SK-N-DZ (cell line): ENCODE measurements around the gene ILKAP.

ENCODE experiments used
- DNase-seq: peaks from one replicate; pipeline ENCODE4 v3.0.0-alpha.2; 2015; ENCODE audit warnings: low spot score

The ILKAP gene

GRCh38 chr2:238138331-238139195 is 64.9 kb downstream of the ILKAP start, which contains the start of gene KLHL30:
TSS of gene KLHL30 (plus strand) at chr2:238138668. CDS start at chr2:238140755, 2,087 bp downstream.
- DNase-seq: peak; percentile 68

GRCh38 chr2:238137885-238138284 is 65.6 kb downstream of the ILKAP start:
- DNase-seq: no peak

DNA sequence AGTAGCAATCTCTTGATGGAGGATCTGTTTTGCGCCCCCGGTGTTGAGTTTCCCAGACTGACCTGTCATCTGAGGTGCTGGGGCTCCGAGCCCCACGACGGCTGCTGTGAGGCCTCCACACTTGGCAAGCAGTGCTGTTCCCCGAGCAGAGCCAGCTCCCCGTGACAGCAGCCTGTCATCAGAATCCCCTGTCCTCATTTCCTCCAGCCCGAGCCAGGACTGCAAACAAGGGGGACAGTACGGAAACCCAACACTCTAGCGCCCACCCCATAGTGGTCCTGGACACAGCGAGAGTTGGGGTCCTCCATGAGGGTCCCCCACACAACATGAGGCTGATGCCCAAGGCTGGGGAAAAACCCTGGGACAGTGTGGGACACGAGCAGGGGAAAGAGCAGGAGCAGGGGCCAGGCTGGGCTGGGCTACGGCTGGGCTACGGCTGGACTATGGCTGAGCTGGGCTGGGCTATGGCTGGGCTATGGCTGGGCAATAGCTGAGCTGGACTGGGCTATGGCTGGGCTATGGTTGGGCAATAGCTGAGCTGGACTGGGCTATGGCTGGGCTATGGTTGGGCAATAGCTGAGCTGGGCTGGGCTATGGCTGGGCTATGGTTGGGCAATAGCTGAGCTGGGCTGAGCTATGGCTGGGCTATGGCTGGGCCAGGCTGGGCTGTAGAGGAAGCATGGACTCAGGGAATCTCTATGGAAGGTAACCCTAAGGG is 66.5 kb downstream of the ILKAP start:
- no peak for DNase-seq

- no peak for DNase-seq
These were observed 67.8 kb downstream of the ILKAP start for GRCh38 chr2:238135601-238136150.

- no peak for DNase-seq
These were observed 69.1 kb downstream of the ILKAP start for GRCh38 chr2:238134393-238134785.

- DNase-seq: peak; percentile 51
These were observed 69.7 kb downstream of the ILKAP start for GRCh38 chr2:238133499-238134392.

DNA sequence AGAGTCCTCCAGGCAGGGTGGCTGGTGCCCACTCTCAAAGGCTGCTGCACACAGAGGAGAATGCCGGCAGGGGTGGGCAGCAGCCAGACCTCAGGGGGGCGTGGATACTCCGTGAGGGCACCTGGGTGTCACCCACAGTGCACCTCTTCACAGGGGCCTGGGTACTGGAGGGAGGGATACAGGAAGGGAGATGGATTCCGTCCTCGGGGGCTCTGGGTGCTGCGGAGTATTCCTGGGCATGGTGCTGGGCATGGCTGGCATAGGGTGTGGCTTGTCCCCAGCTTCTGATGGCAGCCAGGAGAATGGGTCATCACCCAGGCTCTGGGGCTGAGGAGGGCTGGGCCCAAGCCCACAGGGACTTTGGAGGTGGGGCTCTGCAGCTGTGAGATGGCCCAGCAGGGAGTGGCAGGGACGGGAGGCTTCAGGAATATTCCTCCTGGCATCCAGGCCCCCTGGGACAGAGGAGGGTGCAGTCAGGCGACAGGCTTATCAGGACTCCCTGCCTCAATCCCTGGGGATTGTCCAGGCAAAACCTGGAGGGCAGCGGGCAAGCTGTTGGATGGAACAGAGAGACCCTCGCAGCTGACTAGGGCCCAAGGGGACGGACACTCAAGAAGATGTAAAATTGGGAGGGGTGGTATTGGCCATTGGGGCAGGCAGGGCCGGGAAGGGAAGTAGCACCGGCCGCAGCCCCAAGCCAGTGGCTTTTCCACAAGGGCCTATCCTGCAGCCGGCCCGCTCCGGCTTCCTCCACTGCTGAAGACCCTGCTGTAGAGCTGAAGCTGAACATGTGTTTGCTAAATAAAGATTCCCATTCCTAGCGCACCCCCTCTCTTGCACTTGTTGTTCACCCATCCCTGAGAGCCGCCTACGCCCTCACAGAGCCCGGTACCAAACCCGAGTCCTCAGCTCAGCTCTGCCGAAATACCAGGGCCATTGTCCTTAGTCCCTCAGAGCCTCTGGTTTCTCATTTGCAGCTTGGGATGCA is 70.7 kb downstream of the ILKAP start:
- DNase-seq: no peak

- no peak for DNase-seq
These were observed 71.6 kb downstream of the ILKAP start for GRCh38 chr2:238131761-238132462.

GRCh38 chr2:238130696-238131628 is 72.5 kb downstream of the ILKAP start:
- DNase-seq: no peak

DNA sequence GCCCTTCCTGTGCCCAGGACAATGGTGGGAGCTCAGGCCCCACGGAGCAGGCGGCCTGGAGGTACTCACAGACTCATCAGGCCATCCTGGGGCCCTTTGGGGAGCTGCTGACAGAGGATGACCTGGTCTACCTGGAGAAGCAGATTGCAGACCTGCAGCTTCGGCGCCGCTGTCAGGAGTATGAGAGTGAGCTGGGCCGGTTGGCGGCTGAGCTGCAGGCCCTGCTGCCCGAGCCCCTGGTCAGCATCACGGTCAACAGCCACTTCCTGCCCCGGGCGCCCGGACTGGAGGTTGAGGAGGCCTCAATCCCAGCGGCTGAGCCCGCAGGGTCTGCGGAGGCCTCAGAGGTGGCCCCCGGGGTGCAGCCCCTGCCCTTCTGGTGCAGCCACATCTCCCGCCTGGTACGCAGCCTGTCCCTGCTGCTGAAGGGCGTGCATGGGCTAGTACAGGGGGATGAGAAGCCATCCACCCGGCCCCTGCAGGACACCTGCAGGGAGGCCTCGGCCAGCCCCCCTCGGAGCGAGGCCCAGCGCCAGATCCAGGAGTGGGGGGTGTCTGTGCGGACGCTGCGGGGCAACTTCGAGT is 73.3 kb downstream of the ILKAP start:
- DNase-seq: no peak

DNA sequence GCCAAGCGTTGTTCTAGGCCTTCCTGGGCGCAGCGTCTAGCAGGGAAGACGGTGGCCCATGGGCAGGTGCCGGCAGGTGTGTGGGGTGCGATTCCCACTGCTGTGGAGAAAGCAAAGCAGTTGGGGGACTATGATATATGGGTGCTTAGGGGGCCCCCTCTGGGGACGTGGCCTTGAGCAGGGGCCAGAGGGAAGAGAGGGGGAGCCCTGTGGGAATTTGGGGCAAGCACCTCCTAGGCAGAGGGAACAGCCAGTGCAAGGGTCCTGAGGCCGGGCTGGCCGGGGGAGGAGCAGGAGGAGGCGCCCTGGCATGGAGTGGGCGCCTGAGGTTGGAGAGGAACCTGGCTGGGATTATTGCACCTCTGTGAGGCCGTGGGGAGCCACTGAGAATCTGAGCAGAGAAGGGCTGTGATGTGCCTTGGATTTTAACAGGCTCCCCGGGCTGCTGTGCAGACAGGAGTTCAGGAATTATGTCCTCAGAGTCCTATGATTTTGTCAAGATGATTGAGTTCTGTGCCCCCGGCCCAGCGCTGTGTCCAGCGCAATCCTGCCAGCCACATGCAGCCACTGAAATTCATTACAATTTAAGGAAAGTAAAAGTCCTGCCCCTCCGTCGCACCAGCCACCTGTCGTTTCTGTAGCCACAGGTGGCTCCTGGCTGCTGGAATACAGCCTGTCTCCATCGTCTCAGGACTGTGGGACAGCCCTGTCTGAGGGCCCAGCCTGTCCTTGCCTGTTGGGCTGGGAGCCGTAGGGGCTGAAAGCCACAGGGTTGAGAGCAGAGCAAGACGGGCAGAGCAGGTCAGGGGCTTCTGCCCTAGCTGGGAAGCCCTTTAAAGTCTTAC is 74.1 kb downstream of the ILKAP start:
- DNase-seq: no peak

GRCh38 chr2:238128534-238129001 is 74.9 kb downstream of the ILKAP start:
- no peak for DNase-seq

- no peak for DNase-seq
These were observed 75.4 kb downstream of the ILKAP start for GRCh38 chr2:238128061-238128440.

GRCh38 chr2:238127165-238128060 is 76.1 kb downstream of the ILKAP start:
- peak; percentile 65 for DNase-seq

- DNase-seq: no peak
These were observed 76.7 kb downstream of the ILKAP start for GRCh38 chr2:238126775-238127164.

DNA sequence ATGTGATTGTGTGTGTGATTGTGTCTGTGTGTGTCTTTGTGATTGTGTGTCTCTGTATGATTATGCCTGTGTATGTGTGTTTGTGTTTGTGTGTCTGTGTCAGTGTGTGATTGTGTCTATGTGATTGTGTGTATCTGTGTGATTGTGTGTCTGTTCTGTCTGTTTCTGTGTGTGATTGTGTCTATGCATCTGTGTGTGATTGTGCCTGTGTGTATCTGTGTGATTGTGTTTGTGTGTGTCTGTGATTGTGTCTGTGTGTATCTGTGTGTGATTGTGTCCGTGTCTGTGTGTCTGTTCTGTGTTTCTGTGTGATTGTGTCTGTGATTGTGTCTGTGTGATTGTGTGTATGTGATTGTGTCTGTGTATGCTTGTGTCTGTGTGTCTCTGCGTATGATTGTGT is 77.2 kb downstream of the ILKAP start:
- DNase-seq: no peak
